Transverse colon (tissue), 4 donors: Measurements from ENCODE around the gene GZMM.

Source experiments
- CTCF ChIP-seq, 5 experiments: fragments of 200-600 bp in 3 of 5; fragments of 450-650 bp in 2 of 5; sonication (generic) in 3 of 5; IDR thresholded peaks; 1 replicate in 2 of 5; 2 replicates in 3 of 5; pipeline ENCODE4 v1.5.1; 2016 to 2017; ENCODE audit warnings: antibody characterized with exemption in 5 of 5, inconsistent platforms in 3 of 5, mild to moderate bottlenecking in 2 of 5, moderate library complexity in 1 of 5
- EP300 ChIP-seq: sonication (generic); formaldehyde crosslinking; IDR thresholded peaks from one replicate; pipeline ENCODE4 v1.6.1; 2017; ENCODE audit warnings: antibody characterized with exemption, low read depth
- POLR2A ChIP-seq: fragments of 450-650 bp; IDR thresholded peaks from one replicate; pipeline ENCODE4 v1.6.1; 2016; ENCODE audit warnings: antibody characterized with exemption, mild to moderate bottlenecking, moderate library complexity
- POLR2AphosphoS5 ChIP-seq, 3 donors: sonication (generic); formaldehyde crosslinking; IDR thresholded peaks; one replicate each; pipeline ENCODE4 v1.6.1; 2016; ENCODE audit warnings: antibody characterized with exemption in 3 of 3

GRCh38 chr19:588093-588740, 44.4 kb downstream of the GZMM start:
- TF ChIP-seq CTCF (IDR thresholded peaks at IDR 0.05) (peak; percentile 35 to 64 (median 46)), POLR2A (no peak), EP300 (no peak), POLR2AphosphoS5 (IDR thresholded peaks at IDR 0.05) (no peak)
